GM23338 (cell line): ENCODE data around the gene TPRKB.

Experiments
- CREB1 ChIP-seq: fragments of 250-450 bp; sonication (Bioruptor Pico); IDR thresholded peaks from 2 replicates; pipeline ENCODE4 v1.5.0; 2020; ENCODE audit warnings: low read depth, mild to moderate bottlenecking, moderate library complexity
- CTCF ChIP-seq, 2 experiments: fragments of 200-600 bp in 1 of 2; sonication (generic) in 1 of 2; conservative IDR thresholded peaks; 2 replicates each; pipeline versions ENCODE4 v1.5.1 to v1.6.1; 2016 to 2017; ENCODE audit warnings: antibody characterized with exemption in 2 of 2, low read depth in 2 of 2, mild to moderate bottlenecking in 2 of 2, moderate library complexity in 1 of 2
- ETS1 ChIP-seq: IDR thresholded peaks from 2 replicates; pipeline ENCODE4 v1.6.1; 2016; ENCODE audit warnings: antibody characterized with exemption
- EZH2 ChIP-seq: fragments of 200-600 bp; sonication (generic); IDR thresholded peaks from one replicate; pipeline ENCODE4 v1.8.0; 2017; ENCODE audit warnings: antibody characterized with exemption, mild to moderate bottlenecking, low read depth; ENCODE audit not compliant: unreplicated experiment
- EZH2phosphoT487 ChIP-seq: fragments of 200-600 bp; sonication (generic); IDR thresholded peaks from one replicate; pipeline ENCODE4 v1.8.1; 2018; ENCODE audit warnings: antibody characterized with exemption; ENCODE audit not compliant: unreplicated experiment
- JUNB ChIP-seq: IDR thresholded peaks from one replicate; pipeline ENCODE4 v1.6.1; 2016; ENCODE audit warnings: antibody characterized with exemption; ENCODE audit not compliant: unreplicated experiment
- NANOG ChIP-seq: IDR thresholded peaks from 2 replicates; pipeline ENCODE4 v1.6.1; 2016; ENCODE audit warnings: antibody characterized with exemption, borderline replicate concordance
- POLR2AphosphoS5 ChIP-seq: IDR thresholded peaks from 2 replicates; pipeline ENCODE4 v1.6.1; 2016; ENCODE audit warnings: antibody characterized with exemption, low read depth
- REST ChIP-seq: IDR thresholded peaks from one replicate; pipeline ENCODE4 v1.6.1; 2018; ENCODE audit warnings: antibody characterized with exemption; ENCODE audit not compliant: unreplicated experiment
- STAT1 ChIP-seq: IDR thresholded peaks from one replicate; pipeline ENCODE4 v1.6.1; 2016; ENCODE audit warnings: antibody characterized with exemption; ENCODE audit not compliant: unreplicated experiment
- ZNF114 ChIP-seq: fragments of 250-450 bp; sonication (Bioruptor Pico); IDR thresholded peaks from 2 replicates; pipeline ENCODE4 v1.5.0; 2020; ENCODE audit warnings: mild to moderate bottlenecking, moderate library complexity
- ZNF331 ChIP-seq: fragments of 250-450 bp; sonication (Bioruptor Pico); IDR thresholded peaks from 2 replicates; pipeline ENCODE4 v1.5.0; 2020; ENCODE audit warnings: low read depth, mild to moderate bottlenecking, moderate library complexity
- ZNF462 ChIP-seq: fragments of 250-450 bp; sonication (Bioruptor Pico); IDR thresholded peaks from 2 replicates; pipeline ENCODE4 v1.5.0; 2020; ENCODE audit warnings: mild to moderate bottlenecking, moderate library complexity

GRCh38 chr2:73776869-73777519 lies 39.8 kb upstream of the TPRKB start:
- no peak for TF ChIP-seq CTCF (conservative IDR thresholded peaks at IDR 0.05; ENCODE audit: low read depth in 2 of 2)
- no peak for TF ChIP-seq REST
- TF ChIP-seq EZH2, result no peak
- TF ChIP-seq POLR2AphosphoS5, result no peak
- no peak for TF ChIP-seq CREB1 (CRISPR knock-in tag)
- TF ChIP-seq EZH2phosphoT487, result no peak
- TF ChIP-seq JUNB, result no peak
- TF ChIP-seq ETS1, result no peak
- no peak for TF ChIP-seq NANOG
- TF ChIP-seq ZNF331 (CRISPR knock-in tag), result no peak
- TF ChIP-seq ZNF462 (CRISPR knock-in tag), result no peak
- no peak for TF ChIP-seq ZNF114 (CRISPR knock-in tag)
- no peak for TF ChIP-seq STAT1
